NCI-H510A treated with DMSO at 0.1 percent for 48 hours (cell line): ENCODE results near the gene MRPL38.

Experiments
- DNase-seq: peaks from one replicate; lab custom pipeline; 2025; lab: John Stamatoyannopoulos, UW

Gene MRPL38

GRCh38 chr17:75919611-75920010 lies 14.9 kb upstream of the MRPL38 start:
- DNase-seq = no peak

GRCh38 chr17:75917917-75918445 lies 13.3 kb upstream of the MRPL38 start:
- no peak for DNase-seq

GRCh38 chr17:75917141-75917916 lies 12.6 kb upstream of the MRPL38 start:
- DNase-seq = peak; percentile 15

GRCh38 chr17:75915268-75915667 lies 10.6 kb upstream of the MRPL38 start:
- DNase-seq = no peak

- DNase-seq = no peak
These were observed 10.1 kb upstream of the MRPL38 start for GRCh38 chr17:75914643-75915267.

GRCh38 chr17:75913537-75914210 lies 9.0 kb upstream of the MRPL38 start:
- DNase-seq = peak; percentile 54

GRCh38 chr17:75910699-75911098 lies 6.0 kb upstream of the MRPL38 start:
- peak; percentile 83 for DNase-seq

- DNase-seq = peak; percentile 90
These were observed 5.2 kb upstream of the MRPL38 start for GRCh38 chr17:75909812-75910274.

- DNase-seq = peak; percentile 95
These were observed 4.5 kb upstream of the MRPL38 start for GRCh38 chr17:75909051-75909811.

- peak; percentile 84 for DNase-seq
These were observed 3.5 kb upstream of the MRPL38 start for GRCh38 chr17:75908201-75908600.

- no peak for DNase-seq
These were observed 1.6 kb upstream of the MRPL38 start for GRCh38 chr17:75906143-75906884.

GRCh38 chr17:75902406-75902805 lies 2.3 kb downstream of the MRPL38 start:
- no peak for DNase-seq

- DNase-seq = no peak
These were observed 3.0 kb downstream of the MRPL38 start for GRCh38 chr17:75901727-75902126.

GRCh38 chr17:75900691-75901533 lies 3.8 kb downstream of the MRPL38 start:
- no peak for DNase-seq

- no peak for DNase-seq
These were observed 4.8 kb downstream of the MRPL38 start for GRCh38 chr17:75899767-75900468.

GRCh38 chr17:75899353-75899752 lies 5.3 kb downstream of the MRPL38 start:
- DNase-seq = no peak

GRCh38 chr17:75898791-75899190 lies 5.9 kb downstream of the MRPL38 start:
- no peak for DNase-seq

- no peak for DNase-seq
These were observed 6.6 kb downstream of the MRPL38 start for GRCh38 chr17:75898065-75898464.

- no peak for DNase-seq
These were observed 7.3 kb downstream of the MRPL38 start for GRCh38 chr17:75897160-75898019.
